Caco-2 (cell line): ENCODE data around the gene GBP7. TPM values are rescaled to one million over a fixed set of nuclear protein-coding genes. Genes with fewer than 3 reads are reported as not detected.
"Not testable (repeated sequence)": the region's sequence is repeated elsewhere in the genome, so short reads cannot be mapped to it uniquely, and the experiment has no call there.

Source experiments
- Bru-seq: library from RNA; stranded (reverse); fragments of 400-500 nt; gene quantifications from one replicate; lab custom pipeline; 2021; lab: Mats Ljungman, UMichigan
- BruChase-seq, 2 experiments: library from RNA; stranded (reverse); fragments of 400-500 nt; gene quantifications; one replicate each; lab custom pipeline; 2021; lab: Mats Ljungman, UMichigan
- BruUV-seq: library from RNA; stranded (reverse); fragments of 400-500 nt; replicated peaks from 2 replicates; lab custom pipeline; 2021; lab: Mats Ljungman, UMichigan
- CTCF ChIA-PET: fragments of 300-600 bp; sonication (Branson Sonifier 250); formaldehyde crosslinking; loops from one replicate; lab custom pipeline; 2022; ENCODE audit warnings: antibody characterized with exemption; lab: Charles Lee
- POLR2A ChIA-PET: fragments of 300-600 bp; sonication (Branson Sonifier 250); formaldehyde crosslinking; loops from one replicate; lab custom pipeline; 2022; ENCODE audit warnings: antibody characterized with exemption; lab: Charles Lee
- DNase-seq, 2 experiments: peaks; one replicate each; pipeline versions ENCODE4 v3.0.0 to v3.0.0-alpha.2; 2020 to 2022
- H3K27me3 ChIP-seq: replicated peaks from 2 replicates; pipeline ENCODE4 v1.6.0; 2011; ENCODE audit warnings: low read length; ENCODE audit not compliant: control insufficient read depth, insufficient read depth
- H3K36me3 ChIP-seq: 2 replicates; pipeline ENCODE4 v1.5.1; 2011; ENCODE audit warnings: low read length; ENCODE audit not compliant: control insufficient read depth, insufficient read depth
- H3K4me1 ChIP-seq: fragments of 250-450 bp; sonication (Bioruptor Pico); 2 replicates; pipeline ENCODE4 v1.5.1; 2020; ENCODE audit warnings: mild to moderate bottlenecking
- H3K4me3 ChIP-seq: 2 replicates; pipeline ENCODE4 v1.5.1; 2011; ENCODE audit warnings: low read depth, mild to moderate bottlenecking, control low read depth, low read length
- H3K9me3 ChIP-seq: fragments of 250-450 bp; sonication (Bioruptor Pico); 2 replicates; pipeline ENCODE4 v1.5.1; 2020; ENCODE audit warnings: mild to moderate bottlenecking, moderate library complexity
- H3K27ac Mint-ChIP-seq: one replicate; pipeline ENCODE4 v1.8.0; 2022; ENCODE audit warnings: mixed read lengths; ENCODE audit not compliant: unreplicated experiment
- H3K27me3 Mint-ChIP-seq: one replicate; pipeline ENCODE4 v1.8.0; 2022; ENCODE audit warnings: mixed read lengths; ENCODE audit not compliant: insufficient read depth, unreplicated experiment
- H3K36me3 Mint-ChIP-seq: one replicate; pipeline ENCODE4 v1.8.0; 2022; ENCODE audit warnings: mild to moderate bottlenecking, mixed read lengths; ENCODE audit not compliant: insufficient read depth, unreplicated experiment
- H3K4me1 Mint-ChIP-seq: one replicate; pipeline ENCODE4 v1.8.0; 2022; ENCODE audit warnings: low read depth, mixed read lengths; ENCODE audit not compliant: unreplicated experiment
- H3K4me3 Mint-ChIP-seq: one replicate; pipeline ENCODE4 v1.8.0; 2022; ENCODE audit warnings: mild to moderate bottlenecking, moderate library complexity, mixed read lengths; ENCODE audit not compliant: unreplicated experiment
- H3K9me3 Mint-ChIP-seq: one replicate; pipeline ENCODE4 v1.8.0; 2022; ENCODE audit warnings: mixed read lengths; ENCODE audit not compliant: unreplicated experiment
- intact Hi-C: fragments of 100-400 bp; cut with micrococcal nuclease; formaldehyde crosslinking; loops from one replicate; pipeline ENCODE4 v1.10.0; 2022; ENCODE audit not compliant: unreplicated experiment
- long read RNA-seq: library from polyadenylated mRNA; stranded (forward); transcript quantifications from one replicate; pipeline ENCODE4 v2.0.0, GENCODE V29; 2022
- total RNA-seq: library from RNA; stranded (reverse); gene quantifications from 2 replicates; pipeline ENCODE4 v1.2.3, GENCODE V29; 2022
- TF ChIP-seq, protein P1 (sequence below), 2 experiments: fragments of 200-600 bp in 1 of 2; IDR thresholded peaks; 1 replicate in 1 of 2; 2 replicates in 1 of 2; pipeline versions ENCODE4 v1.5.1 to v1.8.0; 2011 to 2022; ENCODE audit warnings: antibody characterized with exemption in 1 of 2, control low read depth in 1 of 2, inconsistent platforms in 1 of 2, low read depth in 1 of 2, low read length in 1 of 2, mild to moderate bottlenecking in 1 of 2, moderate library complexity in 1 of 2; ENCODE audit not compliant: insufficient read depth in 1 of 2, severe bottlenecking in 1 of 2, unreplicated experiment in 1 of 2

GBP7 gene, protein sequence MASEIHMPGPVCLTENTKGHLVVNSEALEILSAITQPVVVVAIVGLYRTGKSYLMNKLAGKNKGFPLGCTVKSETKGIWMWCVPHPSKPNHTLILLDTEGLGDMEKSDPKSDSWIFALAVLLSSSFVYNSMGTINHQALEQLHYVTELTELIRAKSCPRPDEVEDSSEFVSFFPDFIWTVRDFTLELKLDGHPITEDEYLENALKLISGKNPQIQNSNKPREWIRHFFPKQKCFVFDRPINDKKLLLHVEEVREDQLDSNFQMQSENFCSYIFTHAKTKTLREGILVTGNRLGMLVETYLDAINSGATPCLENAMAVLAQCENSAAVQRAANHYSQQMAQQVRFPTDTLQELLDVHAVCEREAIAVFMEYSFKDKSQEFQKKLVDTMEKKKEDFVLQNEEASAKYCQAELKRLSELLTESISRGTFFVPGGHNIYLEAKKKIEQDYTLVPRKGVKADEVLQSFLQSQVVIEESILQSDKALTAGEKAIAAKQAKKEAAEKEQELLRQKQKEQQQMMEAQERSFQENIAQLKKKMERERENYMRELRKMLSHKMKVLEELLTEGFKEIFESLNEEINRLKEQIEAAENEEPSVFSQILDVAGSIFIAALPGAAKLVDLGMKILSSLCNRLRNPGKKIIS
- total RNA-seq = not detected in 2 replicates
- Bru-seq, nascent RNA = not detected
- BruChase-seq, experiment 1, labeled RNA remaining after a 2-hour chase = not detected
- percentile 1 among the genes with signal in this experiment for BruChase-seq, experiment 2, labeled RNA remaining after a 6-hour chase
- long read RNA-seq = 0 reads

DNA sequence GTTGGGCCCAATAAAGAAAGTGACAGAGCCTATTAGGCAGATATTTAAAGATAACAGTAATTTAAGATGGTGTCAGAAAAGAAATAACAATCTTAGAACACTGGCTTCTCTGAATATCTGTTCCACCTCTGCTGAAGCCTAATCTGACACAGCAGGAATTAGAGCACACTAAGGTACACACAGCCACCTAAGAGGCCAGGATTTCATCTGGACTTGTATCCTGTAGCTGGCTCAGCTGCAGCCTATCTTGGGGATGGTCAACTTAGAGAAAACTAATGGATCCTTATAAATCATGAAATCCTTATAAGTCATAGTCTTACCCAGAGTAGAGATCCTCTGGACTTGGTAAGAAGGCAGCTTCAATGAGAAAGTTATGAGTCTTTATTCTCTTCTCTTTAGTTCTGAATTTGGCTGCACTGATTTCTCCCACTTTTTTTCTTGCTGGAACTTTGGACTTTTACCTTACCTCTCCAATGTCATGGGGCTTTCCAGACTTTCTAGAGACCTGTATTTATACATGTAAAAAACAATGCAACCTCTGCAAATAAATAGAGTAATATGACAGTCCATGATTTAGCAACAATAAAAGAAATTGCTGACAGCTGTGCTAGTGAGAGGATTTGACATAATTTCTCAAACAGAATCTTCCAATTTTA, at the start of gene GBP7:
Gene GBP7, minus strand, starts transcription at position 403 of the 656 bp plus-strand sequence. CDS start 4,068 bp downstream, outside the sequence.
- Mint-ChIP-seq H3K27ac (no peak within 1 kb of the TSS), H3K4me3 (no peak within 1 kb of the TSS), H3K4me1 (no peaks in the 10 kb centered on the region), H3K36me3 (no peaks in the 10 kb centered on the region), H3K9me3 (no peaks in the 10 kb centered on the region), H3K27me3 (peaks cover 6% of the 10 kb centered on the region)
- BruUV-seq = no TSS peak
- Histone ChIP-seq H3K27me3 (no peaks in the 10 kb centered on the region), H3K4me1 (no peaks in the 10 kb centered on the region), H3K36me3 (no peaks in the 10 kb centered on the region), H3K4me3 (no peak within 1 kb of the TSS), H3K9me3 (no peaks in the 10 kb centered on the region)
- ChIA-PET POLR2A (no interaction called here), CTCF (no interaction called here)
- TF ChIP-seq, protein P1, sequence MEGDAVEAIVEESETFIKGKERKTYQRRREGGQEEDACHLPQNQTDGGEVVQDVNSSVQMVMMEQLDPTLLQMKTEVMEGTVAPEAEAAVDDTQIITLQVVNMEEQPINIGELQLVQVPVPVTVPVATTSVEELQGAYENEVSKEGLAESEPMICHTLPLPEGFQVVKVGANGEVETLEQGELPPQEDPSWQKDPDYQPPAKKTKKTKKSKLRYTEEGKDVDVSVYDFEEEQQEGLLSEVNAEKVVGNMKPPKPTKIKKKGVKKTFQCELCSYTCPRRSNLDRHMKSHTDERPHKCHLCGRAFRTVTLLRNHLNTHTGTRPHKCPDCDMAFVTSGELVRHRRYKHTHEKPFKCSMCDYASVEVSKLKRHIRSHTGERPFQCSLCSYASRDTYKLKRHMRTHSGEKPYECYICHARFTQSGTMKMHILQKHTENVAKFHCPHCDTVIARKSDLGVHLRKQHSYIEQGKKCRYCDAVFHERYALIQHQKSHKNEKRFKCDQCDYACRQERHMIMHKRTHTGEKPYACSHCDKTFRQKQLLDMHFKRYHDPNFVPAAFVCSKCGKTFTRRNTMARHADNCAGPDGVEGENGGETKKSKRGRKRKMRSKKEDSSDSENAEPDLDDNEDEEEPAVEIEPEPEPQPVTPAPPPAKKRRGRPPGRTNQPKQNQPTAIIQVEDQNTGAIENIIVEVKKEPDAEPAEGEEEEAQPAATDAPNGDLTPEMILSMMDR (IDR thresholded peaks at IDR 0.05; ENCODE audit: insufficient read depth in 1 of 2, low read depth in 1 of 2, low read length in 1 of 2, severe bottlenecking in 1 of 2, unreplicated experiment in 1 of 2) = no peak
- intact Hi-C loops = no loop called here
- no peak for DNase-seq

DNA sequence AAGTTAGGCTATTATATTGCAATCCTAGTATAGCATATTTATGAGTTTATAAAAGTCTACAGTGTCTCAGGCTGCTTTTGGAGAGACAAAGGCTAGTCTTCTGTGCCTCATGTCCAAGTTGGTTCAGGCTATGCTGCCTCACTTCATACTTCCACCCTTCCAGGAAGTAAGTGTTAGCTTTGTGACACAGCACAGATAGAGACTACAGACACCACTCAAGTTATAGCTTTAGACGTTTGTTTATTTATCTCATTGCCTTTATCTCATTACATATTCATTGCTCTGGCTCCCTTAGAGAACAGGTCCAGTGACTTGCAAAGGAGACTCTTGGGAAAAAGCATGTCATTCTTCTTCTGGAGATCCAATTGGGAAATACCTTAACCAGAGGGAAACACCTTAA, 45.5 kb upstream of the GBP7 start:
- BruUV-seq = no TSS peak
- no peaks in the 10 kb centered on the region for H3K27me3 Mint-ChIP-seq

DNA sequence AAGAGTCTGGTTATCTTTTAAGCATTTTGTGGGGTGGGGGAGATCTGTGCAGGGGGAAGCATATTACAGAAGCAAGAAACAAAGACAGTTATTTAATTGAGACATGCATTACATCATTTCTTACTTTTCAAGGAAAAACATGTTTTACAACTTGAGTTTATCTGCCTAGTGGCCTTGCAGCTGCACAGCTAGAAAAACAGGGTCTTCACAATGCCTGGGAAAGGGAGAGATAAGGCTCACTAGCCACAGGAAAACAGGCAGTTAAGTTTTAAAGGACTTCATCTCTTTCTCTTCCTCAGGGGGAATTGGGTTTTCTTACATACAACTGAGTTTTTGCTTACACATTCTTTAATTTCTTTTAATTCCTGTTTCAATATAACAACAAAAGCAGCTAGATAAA, 44.0 kb upstream of the GBP7 start:
- intact Hi-C loops, H3K9me3 Mint-ChIP-seq, DNase-seq, H3K9me3 ChIP-seq, H3K27me3 ChIP-seq, POLR2A ChIA-PET, H3K27ac Mint-ChIP-seq, H3K27me3 Mint-ChIP-seq, BruUV-seq, H3K4me1 Mint-ChIP-seq, H3K4me3 ChIP-seq, CTCF ChIA-PET, H3K4me1 ChIP-seq, H3K36me3 ChIP-seq, H3K36me3 Mint-ChIP-seq, H3K4me3 Mint-ChIP-seq: not testable (repeated sequence)

More for the DNA sequence above, 45.5 kb upstream of the GBP7 start:
- Histone ChIP-seq H3K4me3 (no peak overlapping the region), H3K27me3 (no peaks in the 10 kb centered on the region), H3K9me3 (no peaks in the 10 kb centered on the region), H3K4me1 (no peaks in the 10 kb centered on the region), H3K36me3 (no peaks in the 10 kb centered on the region)
- Mint-ChIP-seq H3K4me1 (no peaks in the 10 kb centered on the region), H3K27ac (no peak overlapping the region), H3K4me3 (no peak overlapping the region), H3K36me3 (no peaks in the 10 kb centered on the region), H3K9me3 (no peaks in the 10 kb centered on the region)
- ChIA-PET CTCF (no interaction called here), POLR2A (no interaction called here)
- intact Hi-C loops = no loop called here
- no peak for DNase-seq
- TF ChIP-seq, protein P1 (IDR thresholded peaks at IDR 0.05; ENCODE audit: insufficient read depth in 1 of 2, low read depth in 1 of 2, low read length in 1 of 2, severe bottlenecking in 1 of 2, unreplicated experiment in 1 of 2) = no peak

DNA sequence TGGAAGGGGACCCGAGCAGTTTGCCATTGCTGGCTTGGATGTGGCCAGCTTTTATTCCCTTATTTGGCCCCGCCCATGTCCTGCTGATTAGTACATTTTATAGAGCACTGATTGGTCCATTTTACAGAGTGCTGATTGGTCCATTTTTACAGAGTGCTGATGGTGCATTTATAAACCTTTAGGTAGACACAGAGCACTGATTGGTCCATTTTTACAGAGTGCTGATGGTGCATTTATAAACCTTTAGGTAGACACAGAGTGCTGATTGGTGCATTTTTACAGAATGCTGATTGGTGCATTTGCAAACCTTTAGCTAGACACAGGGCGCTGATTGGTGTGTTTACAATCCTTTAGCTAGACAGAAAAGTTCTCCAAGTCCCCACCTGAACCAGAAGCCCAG, 43.1 kb upstream of the GBP7 start:
- H3K4me3 Mint-ChIP-seq, H3K27ac Mint-ChIP-seq, H3K9me3 Mint-ChIP-seq, BruUV-seq, H3K27me3 Mint-ChIP-seq, H3K4me1 ChIP-seq, H3K4me1 Mint-ChIP-seq, DNase-seq, H3K4me3 ChIP-seq, intact Hi-C loops, H3K9me3 ChIP-seq, CTCF ChIA-PET, POLR2A ChIA-PET, H3K36me3 Mint-ChIP-seq, H3K27me3 ChIP-seq, H3K36me3 ChIP-seq: not testable (repeated sequence)
